Measurements from ENCODE around the gene BCAM.
A peak's percentile ranks its signal among the peaks of the same experiment; 100 is the strongest.
"Not testable (repeated sequence)": the region's sequence is repeated elsewhere in the genome, so short reads cannot be mapped to it uniquely, and the experiment has no call there.

The BCAM gene, protein sequence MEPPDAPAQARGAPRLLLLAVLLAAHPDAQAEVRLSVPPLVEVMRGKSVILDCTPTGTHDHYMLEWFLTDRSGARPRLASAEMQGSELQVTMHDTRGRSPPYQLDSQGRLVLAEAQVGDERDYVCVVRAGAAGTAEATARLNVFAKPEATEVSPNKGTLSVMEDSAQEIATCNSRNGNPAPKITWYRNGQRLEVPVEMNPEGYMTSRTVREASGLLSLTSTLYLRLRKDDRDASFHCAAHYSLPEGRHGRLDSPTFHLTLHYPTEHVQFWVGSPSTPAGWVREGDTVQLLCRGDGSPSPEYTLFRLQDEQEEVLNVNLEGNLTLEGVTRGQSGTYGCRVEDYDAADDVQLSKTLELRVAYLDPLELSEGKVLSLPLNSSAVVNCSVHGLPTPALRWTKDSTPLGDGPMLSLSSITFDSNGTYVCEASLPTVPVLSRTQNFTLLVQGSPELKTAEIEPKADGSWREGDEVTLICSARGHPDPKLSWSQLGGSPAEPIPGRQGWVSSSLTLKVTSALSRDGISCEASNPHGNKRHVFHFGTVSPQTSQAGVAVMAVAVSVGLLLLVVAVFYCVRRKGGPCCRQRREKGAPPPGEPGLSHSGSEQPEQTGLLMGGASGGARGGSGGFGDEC

DNA sequence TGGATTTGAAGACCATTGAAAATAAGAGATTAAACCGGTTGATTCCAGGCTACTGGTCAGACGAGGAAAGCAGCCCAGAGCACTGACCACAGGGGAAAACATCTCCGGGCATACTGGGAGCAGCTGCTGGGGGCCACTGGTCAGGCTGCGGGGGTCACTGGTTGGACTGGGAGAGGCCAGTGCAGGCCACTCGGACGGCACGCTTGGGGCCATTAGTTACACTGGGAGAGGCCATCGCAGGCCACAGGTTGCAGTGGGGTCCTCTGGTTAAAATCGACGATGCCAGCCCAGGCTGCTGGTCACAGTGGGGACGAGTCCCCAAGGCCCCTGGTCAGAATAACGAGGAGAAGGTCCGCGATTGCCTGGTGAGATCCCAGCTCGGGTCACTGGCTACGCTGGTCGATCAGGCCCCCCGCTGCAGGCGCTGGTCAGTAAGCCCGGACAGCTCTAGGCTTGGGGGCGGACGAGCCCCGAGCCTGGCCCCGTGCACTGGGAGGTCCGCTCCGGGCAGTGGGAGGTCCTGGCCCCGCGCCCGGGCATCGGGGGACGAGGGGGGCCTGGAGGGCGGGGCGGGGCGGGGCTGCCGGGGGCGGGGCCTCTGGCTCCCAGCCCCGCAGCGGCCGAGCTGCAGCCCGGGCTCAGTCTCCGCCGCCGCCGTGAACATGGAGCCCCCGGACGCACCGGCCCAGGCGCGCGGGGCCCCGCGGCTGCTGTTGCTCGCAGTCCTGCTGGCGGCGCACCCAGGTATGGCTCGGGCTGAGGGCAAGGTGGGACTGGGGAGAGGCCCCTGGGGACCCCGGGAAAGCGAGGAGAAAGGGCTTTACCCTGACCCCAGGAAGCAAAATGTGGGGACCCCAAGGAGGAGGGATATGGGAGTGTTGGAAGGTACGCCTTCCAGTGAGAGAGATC lies at the start of gene BCAM:
TSS of gene BCAM (plus strand) at position 641 of the 909 bp plus-strand sequence. CDS start at position 663, 22 bp downstream.
- DNase-seq: peak; percentile 90

DNA sequence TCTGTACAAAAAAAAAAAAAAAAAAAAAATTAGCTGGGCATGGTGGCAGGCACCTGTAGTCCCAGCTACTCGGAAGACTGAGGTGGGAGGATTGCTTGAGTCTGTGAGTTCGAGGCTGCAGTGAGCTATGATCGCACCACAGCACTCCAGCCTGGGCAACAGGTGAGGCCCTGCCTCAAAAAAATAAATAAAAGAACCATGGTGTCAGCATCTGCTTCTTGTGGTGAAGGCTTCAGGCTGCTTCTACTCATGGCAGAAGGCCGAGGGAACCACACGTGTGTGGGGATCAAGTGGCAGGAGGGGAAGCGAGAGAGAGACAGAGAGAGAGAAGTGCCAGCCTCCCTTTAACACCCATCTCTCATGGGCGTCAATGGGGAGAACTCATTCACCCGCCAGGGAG lies 46.9 kb upstream of the BCAM start:
- no peak for DNase-seq

DNA sequence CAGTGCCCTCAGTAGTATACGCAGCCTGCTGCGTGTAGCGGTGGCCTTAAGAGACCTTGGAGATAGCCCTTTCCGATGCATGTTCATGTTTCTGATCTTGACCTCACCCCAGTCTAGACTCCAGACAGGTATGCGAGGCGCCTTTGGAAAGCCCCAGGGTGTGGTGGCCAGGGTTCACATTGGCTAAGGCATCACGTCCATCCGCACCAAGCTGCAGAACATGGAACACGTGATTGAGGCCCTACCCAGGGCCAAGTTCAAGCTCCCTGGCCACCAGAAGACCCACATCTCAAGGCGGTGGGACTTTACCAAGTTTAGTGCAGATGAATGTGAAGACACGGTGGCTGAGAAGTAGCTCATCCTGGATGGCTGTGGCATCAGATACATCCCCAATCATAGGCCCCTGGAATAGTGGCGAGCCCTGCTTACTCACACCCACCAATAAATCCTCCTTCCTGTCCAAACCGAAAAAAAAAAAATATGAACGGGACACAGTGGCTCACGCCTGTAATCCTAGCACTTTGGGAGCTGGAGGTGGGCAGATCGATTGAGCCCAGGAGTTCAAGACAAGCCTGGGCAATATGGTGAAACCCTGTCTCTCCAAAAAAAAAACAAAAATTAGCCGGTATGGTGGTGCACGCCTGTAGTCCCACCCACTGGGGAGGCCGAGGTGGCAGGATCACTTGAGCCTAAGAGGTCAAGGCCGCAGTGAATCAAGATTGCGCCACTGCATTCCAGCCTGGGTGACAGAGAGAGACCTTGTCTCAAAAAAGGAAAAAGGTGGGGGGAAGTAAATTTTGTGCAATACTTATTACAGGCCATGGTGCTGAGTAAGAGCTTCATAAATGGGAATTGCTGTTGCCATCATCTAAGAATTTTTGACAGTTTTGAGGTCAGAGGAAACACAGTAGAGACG lies 43.6 kb upstream of the BCAM start:
- no peak for DNase-seq

DNA sequence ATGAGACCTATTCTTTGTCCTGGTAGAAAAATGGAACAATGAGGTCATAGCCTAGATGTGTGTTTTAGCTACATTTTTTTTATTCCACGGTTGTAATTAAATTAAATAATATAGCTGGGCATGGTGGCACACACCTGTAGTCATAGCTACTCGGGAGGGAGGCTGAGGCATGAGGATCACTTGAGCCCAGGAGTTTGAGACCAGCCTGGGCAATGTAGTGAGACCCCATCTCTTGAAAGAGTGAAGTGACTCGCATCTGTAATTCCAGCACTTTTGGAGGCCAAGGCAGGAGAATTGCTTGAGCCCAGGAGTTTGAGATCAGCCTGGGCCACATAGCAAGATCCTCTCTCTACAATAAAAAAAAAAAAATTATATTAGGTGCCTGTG lies 43.0 kb upstream of the BCAM start:
- DNase-seq: no peak

DNA sequence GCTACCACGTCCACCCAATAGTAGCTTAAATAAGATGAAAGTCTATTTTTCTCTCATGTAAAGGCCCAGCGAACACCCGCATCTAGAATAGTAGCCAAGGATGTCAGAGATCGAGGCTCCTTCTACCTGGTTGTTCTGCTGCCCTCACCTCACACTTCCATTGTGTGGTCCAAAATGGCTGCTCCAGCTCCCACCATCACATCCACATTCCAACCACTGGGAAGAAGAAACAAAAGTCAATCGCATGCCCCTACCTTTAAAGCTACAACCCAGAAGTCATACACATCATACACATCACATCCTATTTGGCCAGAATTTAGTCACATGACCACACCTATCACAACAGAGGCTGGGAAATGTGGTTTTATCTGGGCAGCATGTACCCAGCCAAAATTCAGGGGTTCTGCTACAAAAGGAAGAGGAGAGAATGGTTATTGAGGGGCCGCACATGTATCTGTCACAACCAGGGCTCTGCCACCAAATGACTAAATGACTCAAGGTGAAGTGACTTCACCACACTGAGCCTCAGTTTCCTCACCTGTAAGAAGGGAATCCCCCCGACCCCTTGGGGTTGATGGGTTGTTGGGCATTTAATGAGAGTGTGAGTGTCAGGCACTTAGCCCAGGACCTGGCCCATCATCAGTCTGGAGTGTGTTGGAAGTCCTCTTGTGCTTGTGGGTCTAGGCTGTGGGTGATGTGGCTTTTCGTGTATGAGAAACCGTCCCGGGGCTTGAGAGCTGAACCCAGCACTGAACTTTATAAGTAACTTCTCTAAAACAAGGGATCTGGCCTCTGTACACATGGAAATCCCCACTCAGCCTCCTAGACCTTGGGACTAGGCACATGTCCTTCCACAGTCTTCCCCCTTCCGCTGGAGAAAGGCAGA lies 41.4 kb upstream of the BCAM start:
- DNase-seq: no peak

DNA sequence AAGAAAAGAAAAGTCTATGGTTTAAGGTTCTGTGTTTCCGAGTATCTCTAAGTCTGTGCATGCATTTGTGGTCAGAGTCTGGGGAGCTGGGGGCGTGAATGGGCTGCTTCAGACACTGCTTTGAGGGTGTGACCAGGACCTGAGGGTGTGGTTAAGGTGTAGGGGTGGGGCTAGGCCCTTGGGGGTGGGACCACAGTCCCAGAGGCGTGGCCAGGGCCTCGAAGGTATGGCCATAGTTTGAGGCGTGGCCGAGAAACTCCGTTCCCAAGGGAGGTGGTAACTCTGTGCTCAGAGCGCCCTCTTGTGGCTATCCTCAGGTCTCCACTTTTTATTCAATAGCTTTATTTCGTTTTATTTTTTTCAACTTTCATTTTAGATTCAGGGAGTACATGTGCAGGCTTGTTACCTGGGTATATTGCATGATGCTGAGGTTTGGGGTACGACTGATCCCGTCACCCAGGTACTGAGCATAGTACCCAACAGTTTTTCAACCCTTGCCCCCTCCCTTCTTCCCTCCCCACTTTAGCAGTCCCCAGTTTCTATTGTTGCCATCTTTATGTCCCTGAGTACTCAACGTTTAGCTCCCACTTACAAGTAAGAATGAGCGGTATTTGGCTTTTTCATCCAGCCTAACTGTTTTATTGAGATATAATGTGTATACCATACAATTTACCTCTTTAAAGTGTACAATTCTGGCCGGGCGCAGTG lies 38.2 kb upstream of the BCAM start:
- peak; percentile 90 for DNase-seq

DNA sequence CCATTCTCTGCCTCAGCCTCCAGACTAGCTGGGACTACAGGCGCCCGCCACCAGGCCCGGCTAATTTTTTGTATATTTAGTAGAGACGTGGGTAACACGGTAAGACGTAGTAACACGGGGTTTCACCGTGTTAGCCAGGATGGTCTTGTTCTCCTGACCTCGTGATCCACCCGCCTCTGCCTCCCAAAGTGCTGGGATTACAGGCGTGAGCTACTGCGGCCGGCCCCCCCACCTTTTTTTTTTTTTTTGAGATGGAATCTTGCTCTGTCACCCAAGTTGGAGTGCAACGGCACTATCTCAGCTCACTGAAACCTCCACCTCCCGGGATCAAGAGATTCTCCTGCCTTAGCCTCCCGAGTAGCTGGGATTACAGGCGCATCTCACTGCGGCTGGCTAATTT lies 36.8 kb upstream of the BCAM start:
- DNase-seq: not testable (repeated sequence)

DNA sequence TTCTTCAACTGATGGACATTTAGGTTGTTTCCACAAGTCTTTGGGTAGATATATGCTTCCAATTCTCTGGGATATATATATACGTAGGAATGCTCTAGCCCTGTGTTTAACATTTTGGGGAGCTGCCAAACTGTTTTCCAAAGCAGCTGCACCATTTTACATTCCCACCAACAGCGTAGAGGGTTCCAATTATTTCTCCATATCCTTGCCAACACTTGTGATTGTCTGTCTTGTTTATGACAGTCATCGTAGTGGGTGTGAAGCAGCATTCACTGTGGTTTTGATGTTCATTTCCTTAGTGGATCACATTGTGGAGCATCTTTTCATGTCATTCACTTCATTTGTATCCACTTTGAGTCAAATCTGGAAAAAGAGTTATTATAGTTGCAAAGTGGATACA lies 35.9 kb upstream of the BCAM start:
- no peak for DNase-seq

DNA sequence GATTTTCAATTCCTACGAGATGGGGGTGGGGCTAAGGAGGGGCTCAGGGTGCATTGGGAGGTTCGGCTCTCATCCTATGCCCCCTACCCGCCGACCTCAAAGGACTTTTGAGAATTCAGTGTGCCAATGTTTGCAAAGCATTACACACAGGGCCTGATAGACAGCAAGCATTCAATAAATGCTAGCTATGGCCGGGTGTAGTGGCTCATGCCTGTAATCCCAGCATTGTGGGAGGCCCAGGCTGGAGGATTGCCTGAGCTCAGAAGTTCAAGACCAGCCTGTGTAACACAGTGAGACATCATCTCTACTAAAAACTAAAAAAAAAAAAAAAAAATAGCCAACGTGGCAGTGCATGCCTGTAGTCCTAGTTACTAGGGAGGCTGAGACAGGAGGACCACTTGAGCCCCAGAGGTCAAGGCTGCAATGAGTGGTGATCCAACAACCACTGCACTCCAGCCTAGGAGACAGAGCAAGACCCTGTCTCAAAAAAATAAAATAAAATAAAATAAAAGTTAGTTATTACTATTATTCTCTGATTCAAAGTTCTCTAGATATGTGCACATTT lies 33.1 kb upstream of the BCAM start:
- DNase-seq: no peak

DNA sequence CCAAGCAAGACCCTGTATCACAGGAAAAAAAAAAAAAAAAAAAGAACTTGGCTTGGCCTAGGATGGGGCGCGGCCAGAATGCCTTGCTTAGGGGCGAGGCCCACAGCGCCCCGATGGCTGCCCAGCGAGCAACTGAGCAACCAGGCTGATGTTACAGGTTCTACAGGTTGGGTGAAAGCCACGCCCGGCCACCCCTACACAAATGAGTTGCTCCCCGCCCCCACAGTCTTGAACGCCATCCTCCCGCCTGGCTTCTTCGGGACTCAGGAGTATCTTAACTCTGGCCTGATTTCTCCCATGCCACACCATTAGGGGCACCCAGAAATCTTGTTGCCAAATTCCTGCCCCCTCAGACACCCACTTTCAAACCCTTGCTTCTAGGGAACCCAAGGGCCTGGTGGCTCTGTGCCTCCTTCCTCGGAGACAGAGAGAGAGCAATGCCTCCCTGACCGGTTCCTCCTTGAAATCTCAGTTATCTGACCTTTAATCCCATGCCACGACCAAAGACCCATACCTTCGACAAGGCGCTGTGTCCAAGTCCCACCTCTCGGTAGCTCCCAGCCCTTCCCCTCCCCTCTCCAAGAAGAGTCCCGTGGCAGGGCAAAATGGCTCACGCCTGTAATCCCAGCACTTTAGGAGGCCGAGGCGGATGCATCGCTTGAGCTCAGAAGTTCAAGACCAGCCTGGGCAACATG lies 32.4 kb upstream of the BCAM start:
- DNase-seq: no peak

DNA sequence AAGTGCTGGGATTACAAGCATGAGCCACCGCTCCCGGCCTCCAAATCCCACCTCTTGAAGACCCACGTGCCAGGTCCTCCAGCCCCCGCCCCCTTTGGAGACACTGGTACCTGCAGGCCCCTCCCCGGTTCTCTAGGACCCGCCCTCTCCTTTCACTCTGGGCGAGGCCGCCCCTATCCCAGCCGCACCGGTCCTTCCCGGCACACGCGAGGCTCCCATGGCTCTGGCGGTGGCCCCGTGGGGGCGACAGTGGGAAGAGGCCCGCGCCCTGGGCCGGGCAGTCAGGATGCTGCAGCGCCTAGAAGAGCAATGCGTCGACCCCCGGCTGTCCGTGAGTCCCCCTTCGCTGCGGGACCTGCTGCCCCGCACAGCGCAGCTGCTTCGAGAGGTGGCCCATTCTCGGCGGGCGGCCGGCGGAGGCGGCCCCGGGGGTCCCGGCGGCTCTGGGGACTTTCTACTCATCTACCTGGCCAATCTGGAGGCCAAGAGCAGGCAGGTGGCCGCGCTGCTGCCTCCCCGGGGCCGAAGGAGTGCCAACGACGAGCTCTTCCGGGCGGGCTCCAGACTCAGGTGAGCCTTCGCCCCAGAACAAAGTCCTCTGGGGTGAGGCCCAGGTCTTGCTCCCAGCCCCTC lies 31.1 kb upstream of the BCAM start, which contains the start of gene CBLC:
TSS of gene CBLC (plus strand) at position 176 of the 633 bp plus-strand sequence. CDS start at position 218, 42 bp downstream.
- no peak for DNase-seq

DNA sequence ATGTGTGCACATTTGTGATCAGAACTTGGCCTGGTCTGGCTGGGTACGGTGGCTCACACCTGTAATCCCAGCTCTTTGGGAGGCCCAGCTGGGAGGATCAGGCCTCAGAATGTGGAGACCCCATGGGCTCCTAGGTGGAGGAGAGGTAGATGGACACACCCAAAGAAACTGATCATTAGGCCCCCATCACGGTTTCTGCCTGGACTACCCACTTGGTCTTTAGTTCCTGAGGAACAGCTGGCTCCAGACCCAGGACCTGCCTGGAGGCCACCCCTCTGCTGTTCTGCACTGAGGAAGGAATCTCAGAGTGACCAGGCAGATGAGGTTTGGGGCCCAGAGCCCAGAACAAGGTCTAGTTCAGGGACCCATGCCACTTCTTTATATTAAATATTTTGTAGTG lies 29.8 kb upstream of the BCAM start:
- DNase-seq: no peak

DNA sequence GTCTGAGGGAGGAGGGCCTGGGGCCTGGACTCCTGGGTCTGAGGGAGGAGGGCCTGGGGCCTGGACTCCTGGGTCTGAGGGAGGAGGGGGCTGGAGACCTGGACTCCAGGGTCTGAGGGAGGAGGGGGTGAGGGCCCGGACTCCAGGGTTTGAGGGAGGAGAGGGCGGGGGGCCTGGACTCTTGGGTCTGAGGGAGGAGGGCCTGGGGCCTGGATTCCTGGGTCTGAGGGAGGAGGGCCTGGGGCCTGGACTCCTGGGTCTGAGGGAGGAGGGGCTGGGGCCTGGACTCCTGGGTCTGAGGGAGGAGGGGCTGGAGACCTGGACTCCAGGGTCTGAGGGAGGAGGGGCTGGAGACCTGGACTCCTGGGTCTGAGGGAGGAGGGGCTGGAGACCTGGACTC lies 27.2 kb upstream of the BCAM start:
- not testable (repeated sequence) for DNase-seq

DNA sequence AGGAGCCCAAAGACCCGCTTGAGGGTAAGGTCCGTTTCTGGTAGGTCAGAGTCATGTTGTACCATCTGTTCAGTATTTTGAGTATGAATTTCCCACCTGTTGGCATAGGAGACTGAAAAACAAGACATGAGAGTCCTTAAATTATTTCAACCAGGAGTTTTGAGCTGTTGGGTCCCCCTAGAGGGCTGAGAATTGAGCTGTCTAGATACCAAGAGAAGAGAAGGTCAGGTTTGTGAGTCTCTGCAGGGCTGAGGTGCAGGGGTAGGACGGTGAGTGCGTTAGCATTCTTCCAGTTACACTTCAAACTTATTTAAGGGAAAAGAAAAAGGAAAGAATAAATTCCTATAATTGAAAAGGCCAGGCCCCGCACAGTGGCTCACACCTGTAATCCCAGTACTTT lies 26.2 kb upstream of the BCAM start:
- no peak for DNase-seq

DNA sequence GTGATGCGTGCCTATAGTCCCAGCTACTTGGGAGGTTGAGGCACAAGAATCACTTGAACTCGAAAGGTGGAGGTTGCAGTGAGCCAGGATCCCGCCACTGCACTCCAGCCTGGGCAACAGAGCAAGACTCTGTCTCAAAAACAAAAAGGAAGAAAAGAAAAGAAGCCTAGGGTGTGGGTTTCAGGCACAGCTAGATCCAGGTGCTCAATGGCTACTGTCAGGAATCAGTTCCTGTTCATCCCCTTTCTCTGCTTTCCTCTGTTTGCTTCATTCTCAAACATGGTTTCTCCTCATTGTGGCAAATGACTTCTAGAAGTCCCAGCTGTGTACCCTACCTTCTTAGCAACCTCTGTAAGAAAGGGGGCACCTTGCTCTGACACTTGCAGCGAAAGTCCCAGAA lies 25.4 kb upstream of the BCAM start:
- DNase-seq: no peak

DNA sequence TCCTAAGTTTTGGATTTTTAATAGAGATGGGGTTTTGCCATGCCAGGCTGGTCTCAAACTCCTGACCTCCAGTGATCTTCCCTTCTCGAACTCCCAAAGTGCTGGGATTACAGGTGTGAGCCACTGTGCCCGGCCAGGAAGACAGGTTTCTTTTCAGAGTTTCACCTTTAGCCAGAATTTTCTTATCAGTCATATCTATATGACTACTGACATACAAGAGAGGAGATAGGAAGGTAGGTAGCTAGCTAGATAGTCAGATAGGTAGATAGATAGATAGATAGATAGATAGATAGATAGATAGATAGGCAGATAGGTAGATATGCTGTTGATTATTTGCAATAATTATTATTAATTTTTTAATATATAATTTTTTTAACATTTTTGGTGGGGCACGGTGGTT lies 23.6 kb upstream of the BCAM start:
- DNase-seq: no peak

DNA sequence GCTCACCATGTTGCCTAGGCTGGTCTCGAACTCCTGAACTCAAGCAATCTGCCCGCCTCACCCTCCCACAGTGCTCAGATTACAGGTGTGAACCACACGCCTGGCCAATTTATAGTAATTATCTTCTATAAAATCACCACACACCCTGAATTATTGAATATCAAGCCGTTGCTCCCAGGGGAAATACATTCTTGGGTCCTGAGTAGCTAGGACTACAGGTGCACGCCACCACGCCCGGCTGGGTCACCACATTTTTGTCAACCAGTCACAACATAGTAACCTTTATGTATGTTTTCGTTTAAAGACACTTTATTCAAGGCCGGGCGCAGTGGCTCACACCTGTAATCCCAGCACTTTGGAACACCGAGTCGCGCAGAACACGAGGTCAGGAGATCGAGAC lies 22.9 kb upstream of the BCAM start:
- no peak for DNase-seq

DNA sequence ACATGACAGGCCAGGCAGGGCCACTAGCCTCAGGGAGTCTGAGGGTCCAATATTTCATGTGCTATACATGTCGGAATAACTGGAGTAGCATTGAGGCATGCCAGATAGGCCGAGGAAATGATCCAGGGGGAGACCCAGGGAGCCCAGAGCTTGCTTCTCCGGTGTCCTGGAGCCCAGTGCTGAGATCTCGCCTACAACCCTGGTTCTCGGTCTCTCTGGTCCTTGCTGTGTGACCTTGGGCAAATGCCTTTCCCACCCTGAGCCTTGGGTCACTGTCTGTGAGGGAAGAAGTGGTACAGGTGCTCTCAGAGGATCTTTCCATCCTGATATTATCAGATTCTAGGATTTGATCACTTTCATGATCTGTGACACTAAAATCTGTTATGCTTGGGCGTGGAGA lies 19.9 kb upstream of the BCAM start:
- DNase-seq: no peak

DNA sequence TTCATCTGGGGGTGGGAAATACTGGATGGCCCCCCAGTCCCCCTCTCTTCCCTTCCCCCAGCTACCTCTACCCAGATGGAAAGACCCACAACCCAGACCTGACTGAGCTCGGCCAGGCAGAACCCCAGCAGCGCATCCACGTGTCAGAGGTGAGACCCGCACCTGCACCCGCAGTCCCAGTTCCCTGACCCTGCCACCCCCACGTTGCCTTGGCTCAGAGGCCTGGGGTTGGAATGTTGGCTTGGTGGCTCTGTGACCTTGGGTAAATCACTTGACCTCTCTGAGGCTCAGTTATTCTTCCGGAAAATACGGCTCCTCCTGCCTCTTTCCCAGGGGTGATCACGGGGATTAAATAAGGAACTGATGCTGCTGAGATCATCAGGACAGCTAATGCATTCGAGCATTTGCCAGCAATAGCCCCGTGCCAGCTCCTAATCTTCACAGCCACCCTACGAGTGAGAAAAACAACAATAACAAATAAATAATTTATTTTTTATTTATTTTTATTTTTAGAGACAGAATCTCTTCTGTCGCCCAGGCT lies 18.9 kb upstream of the BCAM start:
- no peak for DNase-seq

Measured in femur (tissue), 1 donor.